NCI-H82 treated with DMSO at 0.1 percent for 48 hours (cell line): ENCODE data around the gene TRPM2.

Source experiments
- DNase-seq: peaks from one replicate; lab custom pipeline; 2025; ENCODE audit not compliant: unreplicated experiment; lab: John Stamatoyannopoulos, UW

TRPM2 gene

DNA sequence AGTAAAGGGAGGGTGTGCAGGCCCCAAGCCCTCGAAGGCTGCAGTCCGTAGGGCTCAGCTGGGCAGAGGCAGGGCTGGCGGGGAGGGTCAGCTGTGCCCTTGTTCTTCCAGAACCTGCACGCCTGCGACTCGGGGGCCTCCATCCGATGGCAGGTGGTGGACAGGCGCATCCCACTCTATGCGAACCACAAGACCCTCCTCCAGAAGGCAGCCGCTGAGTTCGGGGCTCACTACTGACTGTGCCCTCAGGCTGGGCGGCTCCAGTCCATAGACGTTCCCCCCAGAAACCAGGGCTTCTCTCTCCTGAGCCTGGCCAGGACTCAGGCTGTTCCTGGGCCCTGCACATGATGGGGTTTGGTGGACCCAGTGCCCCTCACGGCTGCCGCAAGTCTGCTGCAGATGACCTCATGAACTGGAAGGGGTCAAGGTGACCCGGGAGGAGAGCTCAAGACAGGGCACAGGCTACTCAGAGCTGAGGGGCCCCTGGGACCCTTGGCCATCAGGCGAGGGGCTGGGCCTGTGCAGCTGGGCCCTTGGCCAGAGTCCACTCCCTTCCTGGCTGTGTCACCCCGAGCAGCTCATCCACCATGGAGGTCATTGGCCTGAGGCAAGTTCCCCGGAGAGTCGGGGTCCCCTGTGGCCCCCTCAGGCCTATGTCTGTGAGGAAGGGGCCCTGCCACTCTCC lies 88.3 kb downstream of the TRPM2 start:
- no peak for DNase-seq

DNA sequence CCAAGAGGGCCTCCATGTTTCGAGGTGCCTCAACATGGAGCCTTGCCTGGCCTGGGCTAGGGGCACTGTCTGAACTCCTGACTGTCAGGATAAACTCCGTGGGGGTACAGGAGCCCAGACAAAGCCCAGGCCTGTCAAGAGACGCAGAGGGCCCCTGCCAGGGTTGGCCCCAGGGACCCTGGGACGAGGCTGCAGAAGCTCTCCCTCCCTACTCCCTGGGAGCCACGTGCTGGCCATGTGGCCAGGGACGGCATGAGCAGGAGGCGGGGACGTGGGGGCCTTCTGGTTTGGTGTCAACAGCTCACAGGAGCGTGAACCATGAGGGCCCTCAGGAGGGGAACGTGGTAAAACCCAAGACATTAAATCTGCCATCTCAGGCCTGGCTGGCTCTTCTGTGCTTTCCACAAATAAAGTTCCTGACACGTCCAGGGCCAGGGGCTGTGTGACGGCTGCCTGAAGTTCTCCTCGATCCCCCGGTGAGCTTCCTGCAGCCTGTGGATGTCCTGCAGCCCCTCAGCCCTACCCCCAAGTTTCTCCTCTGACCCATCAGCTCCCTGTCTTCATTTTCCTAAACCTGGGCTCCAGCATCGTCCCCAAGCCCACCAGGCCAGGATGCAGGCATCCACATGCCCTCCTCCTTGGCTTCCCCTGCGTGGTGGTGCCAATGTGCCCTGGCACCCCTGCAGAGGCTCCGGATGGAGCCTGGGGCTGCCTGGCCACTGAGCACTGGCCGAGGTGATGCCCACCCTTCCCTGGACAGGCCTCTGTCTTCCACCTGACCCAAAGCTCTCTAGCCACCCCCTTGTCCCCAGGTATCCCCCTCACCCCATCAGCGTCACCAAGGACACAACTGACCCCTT lies 89.1 kb downstream of the TRPM2 start:
- DNase-seq: no peak

DNA sequence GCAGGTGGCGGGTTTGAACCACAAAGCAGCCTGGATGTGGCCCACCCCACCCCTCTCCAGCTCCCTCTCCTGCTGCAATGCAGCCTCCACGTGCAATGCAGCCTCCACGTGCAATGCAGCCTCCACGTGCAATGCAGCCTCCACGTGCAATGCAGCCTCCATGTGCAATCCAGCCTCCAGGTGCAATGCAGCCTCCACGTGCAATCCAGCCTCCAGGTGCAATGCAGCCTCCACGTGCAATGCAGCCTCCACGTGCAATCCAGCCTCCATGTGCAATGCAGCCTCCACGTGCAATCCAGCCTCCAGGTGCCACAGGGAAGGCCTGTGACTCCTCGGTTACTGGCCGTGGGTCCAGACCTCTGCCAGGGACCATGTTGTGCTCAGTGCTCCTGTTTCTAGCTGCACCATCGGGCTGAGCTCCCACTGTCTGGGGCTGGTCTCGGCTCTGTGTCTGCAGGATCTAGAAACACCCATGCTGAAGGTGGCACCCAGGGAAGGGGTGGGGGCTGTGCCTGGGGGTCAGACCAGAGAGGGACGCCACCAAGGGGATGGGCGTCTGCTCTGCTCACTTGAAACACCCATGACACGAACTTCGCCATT lies 90.0 kb downstream of the TRPM2 start:
- no peak for DNase-seq

DNA sequence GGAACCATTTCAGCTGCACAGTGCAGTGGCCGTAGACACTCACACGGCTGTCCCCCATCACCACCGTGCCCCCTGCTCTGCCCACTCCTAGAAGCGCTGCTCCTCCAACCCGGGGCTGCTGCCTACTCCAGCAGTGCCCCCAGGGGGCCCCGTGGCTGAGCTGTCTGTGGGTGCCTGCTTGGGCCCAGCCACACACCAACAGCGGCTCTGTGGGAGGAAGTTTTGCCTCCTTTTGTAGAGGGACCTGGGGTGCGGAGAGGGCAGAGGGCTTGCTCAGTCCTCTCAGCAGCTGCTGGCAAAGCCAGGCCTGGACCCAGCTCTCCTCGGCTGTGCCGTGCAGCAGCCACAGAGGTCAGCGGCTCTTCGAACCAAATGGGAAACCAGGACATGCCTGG lies 90.5 kb downstream of the TRPM2 start:
- DNase-seq: no peak

DNA sequence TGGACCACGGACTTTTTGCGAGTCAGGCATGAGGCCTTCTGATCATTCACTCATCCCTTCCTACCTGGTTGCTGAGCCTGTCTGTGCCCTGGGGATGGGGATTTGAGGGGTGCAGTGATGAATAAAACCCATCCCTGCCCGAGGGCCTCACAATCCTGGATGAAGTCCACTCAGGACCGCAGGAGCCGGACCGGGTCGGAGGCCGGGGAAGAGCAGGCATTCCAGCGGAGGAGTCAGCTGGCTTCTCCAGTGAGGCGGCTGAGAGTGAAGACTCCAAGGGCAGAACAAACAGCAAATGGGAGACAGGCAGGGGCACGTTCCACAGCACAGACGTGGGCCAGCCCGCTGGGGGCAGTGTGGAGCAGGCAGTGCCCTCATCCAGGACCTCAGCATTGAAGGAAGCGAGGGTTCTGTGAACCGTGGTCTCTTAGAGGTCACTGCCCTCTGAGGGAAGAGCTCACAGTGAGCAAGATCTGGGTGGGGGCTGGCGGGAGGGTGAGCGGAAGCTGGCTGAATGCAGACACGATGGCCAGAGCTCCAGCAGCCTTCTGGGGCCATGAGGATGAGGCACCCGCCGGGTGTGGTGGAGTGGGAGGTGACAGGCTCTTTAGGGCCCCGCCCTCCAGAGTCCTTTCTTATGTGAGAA lies 91.0 kb downstream of the TRPM2 start:
- no peak for DNase-seq

DNA sequence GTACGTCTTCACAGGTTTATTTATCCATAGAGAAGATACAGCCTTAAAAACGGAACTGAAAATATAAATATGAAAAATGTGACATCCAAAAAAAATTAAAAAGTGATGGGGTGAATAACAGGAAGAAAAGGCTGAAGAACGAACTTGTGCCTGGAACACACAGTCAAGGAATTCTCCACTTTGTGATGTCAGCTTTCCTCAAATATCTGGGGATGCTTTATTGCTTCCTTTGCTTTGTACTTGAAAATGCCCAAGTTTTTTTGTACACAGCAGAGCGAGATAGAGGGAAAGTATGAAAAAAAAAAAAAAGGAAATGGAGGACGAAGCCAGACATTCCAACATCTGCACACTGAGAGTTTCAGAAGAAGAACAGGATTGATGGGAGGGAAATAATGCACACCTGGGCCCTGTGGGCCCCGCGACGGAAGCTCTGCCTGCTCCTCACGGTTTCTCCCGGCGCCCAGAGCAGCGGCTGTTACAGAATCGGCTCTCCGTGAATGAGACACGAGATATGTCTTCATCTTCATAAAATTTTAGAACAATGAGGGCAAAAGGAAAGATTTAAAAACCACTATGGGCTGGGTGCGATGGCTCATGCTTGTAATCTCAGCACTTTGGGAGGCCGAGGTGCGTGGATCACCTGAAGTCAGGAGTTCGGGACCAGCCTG lies 91.9 kb downstream of the TRPM2 start:
- no peak for DNase-seq

DNA sequence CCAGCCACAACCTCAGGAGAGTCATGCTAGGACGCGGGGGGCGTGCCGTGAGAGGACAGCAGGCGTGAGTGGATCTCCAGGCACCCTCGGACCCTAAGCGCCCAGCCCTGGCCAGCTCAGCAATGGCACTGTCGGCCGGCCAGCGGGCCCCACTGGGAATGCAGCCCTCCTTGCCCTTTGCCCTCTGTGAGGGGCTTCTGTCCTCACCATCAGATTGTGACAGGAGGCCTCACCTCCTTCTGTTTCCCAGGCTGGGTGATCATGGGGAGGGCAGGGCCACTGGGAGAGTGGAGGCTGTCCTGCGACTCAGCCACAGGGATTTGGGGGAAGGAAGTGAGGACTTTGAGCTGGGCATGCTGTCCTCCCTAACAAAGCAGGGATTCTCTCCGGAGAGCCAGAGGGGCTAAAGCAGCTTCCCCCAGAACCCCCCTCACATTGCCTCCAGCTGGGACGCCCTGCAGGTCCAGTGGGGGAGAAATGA lies 95.3 kb downstream of the TRPM2 start:
- no peak for DNase-seq

DNA sequence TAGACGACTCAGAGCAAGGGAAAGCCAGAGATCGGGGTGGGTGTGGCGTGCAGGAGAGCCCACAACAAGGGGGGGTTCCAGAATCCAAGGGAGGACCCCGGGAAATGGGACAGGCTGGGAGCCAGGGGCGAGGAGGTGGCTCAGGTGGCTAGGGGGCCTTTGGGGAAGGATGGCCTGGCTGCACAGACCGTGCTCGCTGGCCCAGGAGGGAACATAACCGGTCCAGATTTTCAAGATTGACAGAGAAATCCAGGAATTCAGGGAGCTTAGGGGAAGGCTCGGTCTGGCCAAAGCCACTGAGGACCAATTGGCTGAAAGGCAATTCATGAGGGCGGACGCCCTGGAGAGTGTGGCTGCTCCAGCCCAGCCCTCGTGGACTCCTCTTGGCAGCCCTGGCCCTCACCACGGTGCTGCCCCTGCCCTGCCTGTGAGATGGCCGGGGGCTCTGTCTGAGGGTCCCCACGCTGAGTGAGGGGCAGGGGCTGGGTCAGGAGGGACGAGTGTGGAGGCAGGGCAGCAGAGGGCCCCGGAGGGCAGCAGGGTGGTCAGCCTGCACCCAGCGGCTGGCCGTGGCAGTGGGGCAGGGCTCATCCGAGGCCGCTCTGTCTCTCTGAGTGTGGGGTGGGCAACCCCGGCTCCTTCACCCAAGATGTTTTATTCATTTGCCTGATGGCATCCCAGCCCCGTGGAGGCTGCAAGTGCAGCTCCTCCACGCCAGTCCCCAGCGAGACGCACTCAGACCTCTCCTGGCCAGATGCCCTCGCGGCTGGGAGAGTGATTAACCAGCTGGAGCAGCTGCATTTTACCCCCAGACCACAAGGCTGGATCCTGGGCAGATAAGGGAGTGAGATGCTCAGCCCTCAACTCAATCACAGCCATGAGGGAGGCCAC lies 96.3 kb downstream of the TRPM2 start:
- no peak for DNase-seq

DNA sequence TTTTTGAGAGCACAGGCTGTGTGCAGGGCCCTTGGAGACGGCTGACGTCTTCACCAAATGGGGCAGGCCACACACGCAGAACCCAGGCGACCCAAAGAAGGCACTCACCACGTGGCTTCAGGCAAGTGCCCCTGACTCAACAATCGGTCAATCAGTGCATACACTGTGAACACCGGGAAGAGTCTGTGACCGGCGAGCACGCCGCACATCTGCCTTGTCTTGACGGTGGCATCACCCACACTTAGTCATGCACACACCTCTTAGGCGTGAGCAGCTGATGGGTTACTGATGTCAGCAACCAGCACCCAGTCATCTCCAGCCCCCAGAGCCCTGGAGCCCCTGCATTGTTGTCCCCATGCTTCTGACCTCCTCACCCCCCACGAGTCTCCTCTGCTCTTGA lies 97.0 kb downstream of the TRPM2 start:
- DNase-seq: no peak

DNA sequence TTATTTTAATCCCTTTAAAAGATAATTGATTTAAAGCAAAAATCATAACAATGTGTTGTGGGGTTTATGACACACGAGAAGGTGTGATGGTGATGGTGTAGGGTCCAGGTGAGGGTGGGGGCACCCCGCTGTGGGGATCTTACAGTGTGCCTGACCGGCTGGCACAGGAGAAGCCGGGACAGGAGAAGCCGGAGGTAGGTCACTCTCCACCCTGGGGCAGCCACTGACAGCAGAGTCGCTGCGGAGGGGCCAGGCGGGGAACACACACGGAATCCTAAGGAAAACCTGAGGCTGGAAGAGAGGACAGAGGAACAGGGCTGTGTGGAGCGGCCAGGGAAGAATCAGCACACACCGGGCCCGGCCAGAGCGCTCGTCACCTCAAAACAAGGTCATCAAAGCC lies 97.6 kb downstream of the TRPM2 start:
- DNase-seq: no peak

DNA sequence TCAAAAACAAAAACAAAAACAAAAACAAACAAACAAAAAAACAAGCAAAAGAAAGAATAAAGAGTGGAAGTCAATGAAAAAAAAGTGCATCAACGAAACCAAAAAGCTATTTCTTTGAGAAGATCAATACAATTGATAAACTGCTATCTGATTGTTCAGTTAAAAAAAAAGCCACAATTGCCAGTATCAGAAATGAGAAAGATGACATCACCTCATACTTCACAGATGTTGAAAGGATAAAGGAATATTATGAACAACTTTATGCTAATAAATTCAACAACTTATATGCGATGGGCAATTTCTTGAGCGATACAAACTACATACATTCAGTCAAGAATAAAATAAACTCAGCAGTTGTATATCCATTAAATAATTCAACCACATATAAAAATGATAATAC lies 99.7 kb downstream of the TRPM2 start:
- DNase-seq: no peak

DNA sequence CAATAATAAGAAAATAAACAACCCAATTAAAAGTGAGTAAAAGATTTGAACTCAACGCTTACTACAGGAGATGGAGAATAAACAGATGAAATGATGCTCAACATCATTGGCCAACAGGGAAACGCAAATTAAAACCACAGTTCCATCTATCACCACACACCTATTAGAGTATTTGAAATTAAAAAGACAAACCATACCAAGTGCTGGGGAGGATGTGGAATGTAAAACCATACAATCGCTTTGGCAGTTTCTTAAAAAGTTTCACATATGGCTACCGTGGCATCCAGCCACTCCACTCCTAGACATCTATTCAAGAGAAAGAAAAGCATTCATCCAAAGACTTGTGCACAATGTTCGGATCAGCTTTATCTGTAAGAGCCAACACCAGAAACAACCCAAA lies 100.6 kb downstream of the TRPM2 start:
- DNase-seq: no peak

DNA sequence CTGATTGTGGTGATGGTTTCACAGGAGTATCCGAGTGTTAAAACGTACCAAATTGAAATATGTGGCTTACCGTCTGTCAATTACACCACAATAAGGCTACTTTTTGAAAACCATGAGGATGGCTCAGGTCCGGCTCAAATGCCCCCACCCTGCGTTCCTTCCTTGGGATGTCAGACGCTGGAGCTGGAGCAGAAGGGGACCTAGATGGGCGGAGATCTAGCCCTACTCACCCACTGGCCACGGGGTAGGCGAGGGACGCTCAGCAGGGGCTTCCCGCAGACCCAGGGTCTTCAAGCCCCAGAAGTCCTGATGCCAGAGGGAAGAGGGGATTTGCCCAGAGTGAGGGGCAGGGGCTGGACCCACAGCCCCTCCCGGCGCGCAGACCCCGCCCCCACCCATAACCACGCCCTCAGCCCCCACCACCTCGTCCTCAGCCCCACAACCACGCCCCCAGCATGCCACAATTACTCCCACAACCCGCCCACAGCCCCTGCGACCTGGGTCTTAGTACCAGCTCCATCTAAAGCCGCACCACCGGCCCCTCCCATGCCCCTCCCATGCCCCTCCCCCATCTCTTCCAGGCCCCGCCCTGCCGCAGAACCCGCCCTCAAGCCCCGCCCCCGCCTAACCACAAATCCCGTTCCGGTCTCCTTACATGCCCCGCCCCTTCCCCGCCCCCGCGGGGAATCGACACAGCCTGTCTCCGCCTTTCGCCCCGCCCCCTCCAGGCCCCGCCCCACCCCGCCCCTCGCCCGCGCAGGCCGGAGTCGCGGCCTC lies 101.5 kb downstream of the TRPM2 start, which contains the start of gene LRRC3:
Gene LRRC3, plus strand, starts transcription at position 764 of the 777 bp plus-strand sequence. CDS start 1,135 bp downstream, outside the sequence.
- peak; percentile 43 for DNase-seq

DNA sequence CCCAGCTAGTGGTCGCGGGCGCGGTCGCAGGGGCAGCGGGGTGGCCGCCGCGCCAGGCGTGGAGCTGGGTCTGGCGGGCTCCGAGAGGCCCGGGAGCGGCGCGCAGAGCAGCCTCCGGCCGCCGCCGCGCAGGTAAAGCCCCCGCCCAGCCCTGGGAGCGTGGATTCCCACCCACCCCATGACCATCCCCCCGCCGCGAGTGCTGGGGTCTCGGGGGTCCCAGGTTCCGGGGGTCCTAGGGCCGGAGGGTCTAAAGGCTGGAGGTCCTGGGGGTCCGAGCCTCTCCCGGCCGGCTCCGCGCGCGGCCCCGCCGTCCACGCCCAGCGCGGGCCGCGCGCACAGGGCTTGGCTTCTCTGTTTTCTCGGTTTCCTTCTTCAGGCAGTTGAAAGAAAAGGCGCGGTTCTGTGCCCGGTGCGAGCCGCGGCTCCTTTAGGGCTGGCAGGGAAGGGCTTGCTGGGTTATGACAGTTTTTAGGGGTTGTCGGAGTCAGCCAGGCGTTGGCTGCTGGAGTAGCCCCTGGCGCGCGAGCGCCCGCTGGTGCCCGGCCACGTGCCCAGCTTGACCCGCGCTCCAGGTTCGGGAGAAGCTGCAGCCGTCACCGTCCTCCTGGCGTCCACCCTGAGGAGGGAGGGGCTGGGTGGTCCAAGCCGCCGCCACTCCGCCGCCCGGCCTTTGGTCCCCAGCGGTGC lies 102.2 kb downstream of the TRPM2 start:
- no peak for DNase-seq

DNA sequence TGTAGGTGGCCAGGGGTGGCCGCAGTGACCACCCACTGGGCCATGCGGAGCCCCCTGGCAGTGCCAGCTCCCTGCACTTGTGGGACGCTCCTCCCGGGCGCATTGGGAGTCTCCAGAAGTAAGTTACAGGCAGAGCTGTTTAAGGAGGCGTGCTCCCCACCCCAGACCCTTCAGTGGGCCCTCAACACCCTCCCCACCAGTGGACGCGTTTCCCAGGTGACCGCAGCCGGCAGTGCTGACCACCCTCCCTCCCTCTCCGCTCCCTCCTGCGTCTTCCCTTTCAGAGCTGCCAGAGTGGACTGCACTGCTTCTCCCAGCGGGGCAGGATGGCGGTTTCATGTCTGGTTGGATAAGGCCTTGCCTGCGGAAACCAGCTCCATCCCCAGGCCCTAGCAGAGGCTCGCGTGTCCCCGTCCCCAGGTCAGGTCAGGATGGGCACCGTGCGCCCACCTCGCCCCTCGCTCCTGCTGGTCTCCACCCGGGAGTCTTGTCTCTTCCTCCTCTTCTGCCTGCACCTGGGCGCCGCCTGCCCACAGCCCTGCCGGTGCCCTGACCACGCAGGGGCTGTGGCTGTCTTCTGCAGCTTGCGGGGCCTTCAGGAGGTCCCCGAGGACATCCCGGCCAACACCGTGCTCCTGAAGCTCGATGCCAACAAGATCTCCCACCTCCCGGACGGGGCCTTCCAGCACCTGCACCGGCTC lies 102.9 kb downstream of the TRPM2 start:
- DNase-seq: no peak

DNA sequence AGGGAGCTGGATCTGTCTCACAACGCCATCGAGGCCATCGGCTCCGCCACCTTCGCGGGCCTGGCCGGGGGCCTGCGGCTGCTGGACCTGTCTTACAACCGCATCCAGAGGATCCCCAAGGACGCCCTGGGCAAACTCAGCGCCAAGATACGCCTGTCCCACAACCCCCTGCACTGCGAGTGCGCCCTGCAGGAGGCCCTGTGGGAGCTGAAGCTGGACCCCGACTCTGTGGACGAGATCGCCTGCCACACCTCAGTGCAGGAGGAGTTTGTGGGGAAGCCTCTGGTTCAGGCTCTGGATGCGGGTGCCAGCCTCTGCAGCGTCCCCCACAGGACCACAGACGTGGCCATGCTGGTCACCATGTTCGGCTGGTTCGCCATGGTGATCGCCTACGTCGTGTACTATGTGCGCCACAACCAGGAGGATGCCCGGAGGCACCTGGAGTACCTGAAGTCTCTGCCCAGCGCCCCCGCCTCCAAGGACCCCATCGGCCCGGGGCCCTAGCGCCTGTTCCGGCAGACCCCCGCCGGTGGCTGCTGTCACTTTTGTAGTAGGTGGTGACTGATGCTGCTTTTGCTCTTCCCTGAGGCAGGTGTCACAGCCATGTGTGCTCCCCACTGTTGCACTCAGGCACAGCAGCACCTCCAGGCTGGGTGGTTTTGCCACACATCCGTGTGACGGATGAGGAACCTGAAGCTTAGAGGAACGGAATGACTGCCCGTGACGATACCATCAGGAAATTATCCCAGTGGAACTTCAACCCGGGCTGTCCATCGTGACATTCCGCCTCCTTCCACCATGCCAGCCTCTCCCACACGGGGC lies 103.7 kb downstream of the TRPM2 start:
- no peak for DNase-seq
